Neutrophil (primary cell): ENCODE measurements around the gene MRPL18.

Source experiments
- H3K27ac ChIP-seq: fragments of 200-600 bp; sonication (generic); 2 replicates; pipeline ENCODE4 v1.5.1; 2016; ENCODE audit warnings: mild to moderate bottlenecking, moderate library complexity
- H3K27me3 ChIP-seq: fragments of 200-600 bp; sonication (generic); 2 replicates; pipeline ENCODE4 v1.6.0; 2016; ENCODE audit warnings: mild to moderate bottlenecking
- H3K36me3 ChIP-seq: fragments of 200-600 bp; sonication (generic); 2 replicates; pipeline ENCODE4 v1.5.1; 2017
- H3K4me1 ChIP-seq, 2 experiments: fragments of 200-600 bp in 1 of 2; sonication (generic) in 1 of 2; 1 replicate in 1 of 2; 2 replicates in 1 of 2; pipeline versions ENCODE4 v1.5.1 to v1.6.1; 2013 to 2016; ENCODE audit warnings: low read depth in 1 of 2, low read length in 1 of 2, mild to moderate bottlenecking in 1 of 2, moderate library complexity in 1 of 2; ENCODE audit not compliant: control insufficient read depth in 1 of 2, insufficient read depth in 1 of 2
- H3K4me3 ChIP-seq, 2 experiments: fragments of 200-600 bp in 1 of 2; sonication (generic) in 1 of 2; 1 replicate in 1 of 2; 2 replicates in 1 of 2; pipeline ENCODE4 v1.5.1; 2013 to 2016; ENCODE audit warnings: low read depth in 1 of 2, low read length in 1 of 2, mild to moderate bottlenecking in 1 of 2, moderate library complexity in 1 of 2
- H3K9me3 ChIP-seq: fragments of 200-600 bp; sonication (generic); 2 replicates; pipeline ENCODE4 v1.5.1; 2016
- CTCF ChIP-seq: fragments of 200-600 bp; sonication (generic); IDR thresholded peaks from 2 replicates; pipeline ENCODE4 v1.5.1; 2016; ENCODE audit warnings: antibody characterized with exemption

The MRPL18 gene

GRCh38 chr6:159806021-159806458 is 15.8 kb downstream of the MRPL18 start:
- no peaks in the 10 kb centered on the region for H3K36me3 ChIP-seq

GRCh38 chr6:159807150-159807858 is 17.0 kb downstream of the MRPL18 start:
- H3K4me1 ChIP-seq: peaks cover 17 to 20% of the 10 kb centered on the region in 2 experiments
- TF ChIP-seq CTCF: no peak
- no peak overlapping the region for H3K4me3 ChIP-seq
- no peak overlapping the region for H3K27ac ChIP-seq
- H3K9me3 ChIP-seq: no peaks in the 10 kb centered on the region
- no peaks in the 10 kb centered on the region for H3K36me3 ChIP-seq
- H3K27me3 ChIP-seq: no peaks in the 10 kb centered on the region

More at GRCh38 chr6:159806021-159806458, 15.8 kb downstream of the MRPL18 start:
- no peaks in the 10 kb centered on the region for H3K27me3 ChIP-seq
- no peak for TF ChIP-seq CTCF
- H3K9me3 ChIP-seq: no peaks in the 10 kb centered on the region
- H3K4me3 ChIP-seq: no peak overlapping the region
- H3K4me1 ChIP-seq: peaks cover 22 to 27% of the 10 kb centered on the region in 2 experiments
- peak overlapping the region; percentile 26 for H3K27ac ChIP-seq

- Histone ChIP-seq H3K4me1 (peaks cover 17 to 18% of the 10 kb centered on the region in 2 experiments), H3K4me3 (no peak overlapping the region), H3K36me3 (no peaks in the 10 kb centered on the region), H3K27me3 (no peaks in the 10 kb centered on the region), H3K9me3 (no peaks in the 10 kb centered on the region), H3K27ac (no peak overlapping the region)
- no peak for TF ChIP-seq CTCF
Measured at GRCh38 chr6:159808647-159809046, 18.4 kb downstream of the MRPL18 start.

GRCh38 chr6:159809149-159809548 is 18.9 kb downstream of the MRPL18 start:
- Histone ChIP-seq H3K36me3 (no peaks in the 10 kb centered on the region), H3K4me3 (no peak overlapping the region), H3K27me3 (no peaks in the 10 kb centered on the region), H3K4me1 (peaks cover 17 to 18% of the 10 kb centered on the region in 2 experiments), H3K9me3 (no peaks in the 10 kb centered on the region), H3K27ac (no peak overlapping the region)
- TF ChIP-seq CTCF: no peak

- no peaks in the 10 kb centered on the region for H3K36me3 ChIP-seq
- H3K27ac ChIP-seq: no peak overlapping the region
- H3K27me3 ChIP-seq: no peaks in the 10 kb centered on the region
- no peak overlapping the region for H3K4me3 ChIP-seq
- H3K9me3 ChIP-seq: no peaks in the 10 kb centered on the region
- no peaks in the 10 kb centered on the region for H3K4me1 ChIP-seq
- TF ChIP-seq CTCF: no peak
Measured at GRCh38 chr6:159813781-159814180, 23.5 kb downstream of the MRPL18 start.
